KBM-7 (cell line): ENCODE measurements around the gene STARD9.
"Not testable (repeated sequence)": the region's sequence is repeated elsewhere in the genome, so short reads cannot be mapped to it uniquely, and the experiment has no call there.

Source experiments
- DNase-seq: peaks from one replicate; pipeline ENCODE4 v3.0.0-alpha.2; 2015
- in situ Hi-C: fragments of 300-500 bp; cut with MboI; formaldehyde crosslinking; loops from 2 replicates; pipeline ENCODE4 v1.14.3; 2020; ENCODE audit warnings: low sequenced_read_pairs, low pct_unique_long_range_greater_than_20kb, mixed read lengths

Gene STARD9

GRCh38 chr15:42616107-42616506 is 40.7 kb downstream of the STARD9 start:
- no peak for DNase-seq
- in situ Hi-C loops = no loop called here

DNA sequence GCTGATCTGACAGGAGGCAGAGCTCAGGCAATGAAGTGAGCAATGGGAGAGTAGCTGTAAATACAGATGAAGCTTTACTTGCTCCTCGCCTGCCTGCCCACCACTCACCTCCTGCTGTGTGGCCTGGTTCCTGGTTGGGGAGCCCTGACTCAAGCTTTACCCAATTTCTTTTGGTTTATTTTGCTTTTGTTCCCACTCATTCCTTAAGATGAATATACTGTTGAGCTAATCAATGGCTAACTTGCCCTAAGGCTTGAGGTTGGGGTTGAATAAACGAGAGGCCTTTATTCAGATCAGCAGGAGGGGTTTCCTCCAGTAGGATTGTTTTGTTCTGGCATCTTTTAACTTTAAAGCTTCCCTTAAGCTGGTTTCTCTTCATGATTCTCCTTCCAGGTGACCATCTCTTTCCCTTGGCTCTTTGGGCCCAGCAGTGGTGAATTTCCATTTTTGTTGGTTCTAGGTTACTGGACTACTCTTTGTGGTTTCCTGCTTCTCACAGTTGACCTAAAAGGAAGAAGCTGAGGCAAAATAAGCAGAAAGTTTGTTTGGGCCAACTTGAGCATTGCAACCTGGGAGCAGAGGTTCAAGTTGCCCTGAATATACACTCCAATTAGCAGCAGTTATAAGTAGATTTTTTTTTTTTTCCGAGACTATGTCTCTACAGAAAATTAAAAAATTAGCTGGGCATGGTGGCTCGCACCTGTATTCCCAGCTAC is 44.4 kb downstream of the STARD9 start:
- in situ Hi-C loops = no loop called here
- peak; percentile 28 for DNase-seq

- no peak for DNase-seq
- in situ Hi-C loops = no loop called here
These were observed 46.0 kb downstream of the STARD9 start for GRCh38 chr15:42621386-42621785.

DNA sequence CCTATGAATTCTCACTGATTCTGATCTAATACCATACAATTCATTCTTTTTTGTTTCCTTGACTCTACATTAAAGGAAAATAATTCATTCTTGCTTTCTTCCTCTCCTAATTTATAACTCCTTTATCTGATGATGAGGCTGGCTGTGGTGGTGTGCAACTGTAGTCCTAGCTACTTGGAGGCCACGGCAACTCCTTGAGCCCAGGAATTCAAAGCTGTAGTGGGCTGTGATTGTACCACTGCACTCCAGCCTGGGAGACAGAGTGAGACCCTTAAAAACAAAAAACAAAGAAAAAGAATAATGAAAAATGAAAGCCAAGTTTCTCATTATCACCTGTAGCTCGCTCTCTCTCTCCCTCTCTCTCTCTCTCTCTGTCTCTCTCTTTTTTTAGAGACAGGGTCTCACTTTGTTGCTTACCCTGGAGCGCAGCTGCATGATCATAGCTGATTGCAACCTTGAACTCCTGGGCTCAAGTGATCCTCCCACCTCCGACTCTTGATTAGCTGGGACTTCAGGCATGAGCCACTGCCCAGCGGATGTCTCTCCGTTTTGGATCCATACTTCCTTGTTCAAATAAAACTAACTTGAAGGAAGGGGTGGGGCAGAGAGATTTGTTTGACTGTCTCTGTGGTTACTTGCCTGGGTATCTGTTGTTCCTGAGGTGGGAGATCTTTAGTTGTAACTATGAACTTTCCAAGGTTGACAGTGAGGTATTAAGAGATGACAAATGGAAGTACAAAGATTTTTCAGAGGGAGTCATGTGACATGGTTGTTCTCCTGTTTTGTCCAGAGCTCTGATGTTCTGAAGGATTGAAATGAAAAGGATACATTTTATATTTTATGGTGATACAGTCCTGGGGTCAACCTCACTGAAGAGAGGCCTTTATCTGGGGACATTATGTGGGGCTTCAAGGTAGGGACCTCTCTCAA is 46.9 kb downstream of the STARD9 start:
- DNase-seq = no peak
- in situ Hi-C loops = no loop called here

GRCh38 chr15:42623951-42624350 is 48.5 kb downstream of the STARD9 start:
- in situ Hi-C loops = no loop called here
- no peak for DNase-seq

DNA sequence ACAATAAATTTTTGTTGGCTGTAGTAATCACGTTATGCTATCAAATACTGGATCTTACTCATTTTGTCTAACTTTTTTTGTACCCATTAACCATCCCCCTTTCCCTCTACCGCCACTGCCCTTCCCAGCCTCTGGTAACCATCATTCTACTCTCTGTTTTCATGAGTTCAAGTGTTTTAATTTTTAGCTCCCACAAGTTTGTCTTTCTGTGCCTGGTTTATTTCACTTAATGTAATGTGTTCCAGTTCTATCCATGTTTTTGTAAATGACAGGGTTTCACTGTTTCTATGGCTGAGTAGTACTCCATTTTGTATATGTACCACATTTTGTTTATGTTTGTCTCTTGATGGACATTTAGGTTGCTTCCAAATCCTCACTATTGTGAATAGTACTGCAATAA is 52.1 kb downstream of the STARD9 start:
- in situ Hi-C loops = no loop called here
- DNase-seq = no peak

DNA sequence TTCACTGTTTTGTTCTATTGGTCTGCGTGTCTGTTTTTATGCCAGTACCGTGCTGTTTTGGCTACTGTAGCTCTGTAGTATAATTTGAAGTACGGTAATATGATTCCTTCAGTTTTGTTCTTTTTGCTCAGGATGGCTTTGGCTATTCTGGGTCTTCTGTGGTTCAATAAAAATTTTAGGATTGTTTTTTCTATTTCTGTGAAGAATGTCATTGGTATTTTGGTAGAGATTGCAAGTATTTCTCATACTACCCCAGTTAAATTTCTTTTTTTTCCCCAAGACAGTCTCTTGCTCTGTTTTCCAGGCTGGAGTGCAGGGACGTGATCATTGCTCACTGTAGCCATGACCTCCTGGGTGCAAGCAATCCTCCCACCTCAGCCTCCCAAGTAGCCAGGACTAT is 53.4 kb downstream of the STARD9 start:
- in situ Hi-C loops = no loop called here
- no peak for DNase-seq

DNA sequence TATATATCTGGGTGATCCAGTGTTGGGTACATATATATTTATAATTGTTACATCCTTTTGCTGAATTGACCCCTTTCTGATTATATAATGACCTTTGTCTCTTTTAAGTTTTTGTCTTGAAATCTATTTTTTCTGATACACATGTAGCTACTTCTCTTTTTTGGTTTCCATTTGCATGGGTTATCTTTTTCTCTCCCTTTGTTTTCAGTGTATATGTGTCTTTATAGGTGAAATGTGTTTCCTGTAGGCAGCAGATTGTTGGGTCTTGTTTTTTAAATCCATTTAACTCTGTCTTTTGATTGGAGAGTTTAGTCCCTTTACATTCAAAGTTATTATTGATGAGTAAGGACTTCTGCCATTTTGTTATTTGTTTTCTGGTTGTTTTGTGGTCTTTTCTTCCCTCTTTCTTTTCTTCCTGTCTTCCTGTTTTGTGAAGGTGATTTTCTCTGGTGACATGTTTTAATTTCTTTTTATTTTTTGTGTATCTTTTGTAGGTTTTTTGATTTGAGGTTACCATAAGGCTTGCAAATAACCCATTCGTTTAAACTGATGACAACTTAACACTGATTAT is 56.8 kb downstream of the STARD9 start:
- peak; percentile 80 for DNase-seq
- in situ Hi-C loops = no loop called here

DNA sequence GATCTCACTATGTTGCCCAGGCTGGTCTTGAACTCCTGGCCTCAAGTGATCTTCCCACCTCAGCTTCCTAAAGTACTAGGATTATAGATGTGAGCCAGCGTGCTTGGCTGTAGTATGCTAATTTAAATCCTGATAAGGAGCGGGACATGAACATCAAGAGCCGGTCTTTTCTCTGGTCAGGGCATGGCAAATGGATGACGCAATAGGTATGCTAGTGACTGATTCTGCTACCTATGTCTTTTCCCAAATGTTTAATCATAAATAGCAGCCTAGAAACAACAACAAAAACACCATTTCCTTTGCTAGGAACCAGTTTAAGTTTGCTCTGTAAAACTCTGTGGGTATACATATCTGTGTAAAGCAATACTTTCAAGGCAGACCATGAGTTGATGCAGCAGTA is 64.7 kb downstream of the STARD9 start:
- no peak for DNase-seq
- in situ Hi-C loops = no loop called here

DNA sequence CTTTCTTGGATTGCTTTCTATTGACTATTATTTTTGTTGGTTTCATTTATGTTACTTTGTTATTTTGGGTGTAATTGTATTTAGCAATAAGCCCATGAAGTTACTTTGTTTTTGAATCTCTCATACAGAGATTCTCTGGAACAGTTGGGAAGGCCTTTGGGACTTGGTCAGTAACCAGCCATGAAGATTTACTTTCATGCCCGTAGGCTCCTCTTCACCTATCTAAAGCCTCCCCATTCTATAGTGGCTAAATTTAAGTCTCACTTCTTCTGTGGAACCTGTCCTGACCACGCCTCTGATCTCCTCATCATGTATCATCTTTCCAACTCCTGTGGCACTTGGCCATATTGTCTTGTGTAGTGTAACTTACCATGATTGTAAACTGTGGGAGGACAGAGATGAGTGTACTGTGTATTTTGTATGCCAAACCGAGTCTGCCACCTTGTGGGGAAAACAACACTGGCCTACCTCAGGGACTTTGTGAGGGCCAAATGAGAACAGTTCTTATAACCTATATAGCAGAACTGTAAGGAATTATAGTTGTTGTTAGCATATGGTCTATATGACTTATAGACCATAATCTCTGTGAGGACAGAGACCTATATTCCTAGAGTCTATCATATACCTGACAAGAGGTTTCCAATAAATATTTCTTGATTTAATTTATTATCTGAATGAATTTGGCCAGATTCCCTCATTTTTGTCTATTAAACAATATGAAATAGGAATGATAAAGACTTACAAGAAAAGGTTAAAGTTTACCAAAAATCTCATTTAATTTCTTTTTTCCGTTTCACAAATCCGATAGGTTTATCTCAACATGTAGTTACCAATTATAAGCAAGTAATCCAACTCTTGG is 75.0 kb downstream of the STARD9 start:
- peak; percentile 90 for DNase-seq
- in situ Hi-C loops = no loop called here

DNA sequence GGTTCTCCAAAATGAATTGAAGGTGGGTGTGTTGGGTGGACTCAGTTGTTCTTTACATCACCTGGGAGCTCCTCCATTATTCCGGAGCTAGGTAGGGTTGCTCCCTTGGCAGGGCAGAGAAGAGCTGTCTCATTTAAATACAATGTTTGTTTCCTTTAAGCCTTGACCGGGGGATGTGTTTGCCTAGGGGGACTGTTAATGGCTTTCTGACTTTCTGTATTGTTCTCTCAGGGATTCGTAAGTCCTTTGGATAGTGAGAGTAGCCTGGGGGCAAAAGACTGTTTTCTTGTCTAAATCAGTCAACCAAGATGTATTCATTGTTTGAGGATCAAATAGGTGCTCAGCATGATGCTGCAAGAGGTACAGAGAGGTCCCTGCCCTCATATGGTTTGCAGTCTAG is 90.4 kb downstream of the STARD9 start:
- DNase-seq = no peak

GRCh38 chr15:42667855-42668254 is 92.4 kb downstream of the STARD9 start:
- in situ Hi-C loops = no loop called here
- DNase-seq = no peak

More for the DNA sequence above, 90.4 kb downstream of the STARD9 start:
- in situ Hi-C loops = no loop called here

DNA sequence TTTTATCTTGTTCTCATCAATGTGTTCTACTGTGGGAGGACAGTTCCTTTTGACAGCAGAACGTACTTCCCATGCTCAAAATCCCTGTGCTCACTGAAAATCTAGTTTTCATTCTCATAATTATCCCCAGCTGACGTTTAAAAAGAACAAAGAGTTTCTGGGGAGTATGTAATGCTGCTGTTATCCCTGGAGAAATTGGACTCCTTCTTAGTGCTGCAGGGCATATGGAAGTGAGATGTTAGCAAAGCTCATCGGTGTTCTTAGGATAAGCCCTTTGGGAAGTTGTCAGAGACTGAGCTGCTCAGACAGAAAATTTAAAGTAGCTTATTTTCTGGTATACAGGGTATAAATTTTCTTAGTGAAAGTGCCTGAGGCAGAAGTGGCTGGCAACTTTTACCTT is 95.0 kb downstream of the STARD9 start:
- in situ Hi-C loops = no loop called here
- no peak for DNase-seq

DNA sequence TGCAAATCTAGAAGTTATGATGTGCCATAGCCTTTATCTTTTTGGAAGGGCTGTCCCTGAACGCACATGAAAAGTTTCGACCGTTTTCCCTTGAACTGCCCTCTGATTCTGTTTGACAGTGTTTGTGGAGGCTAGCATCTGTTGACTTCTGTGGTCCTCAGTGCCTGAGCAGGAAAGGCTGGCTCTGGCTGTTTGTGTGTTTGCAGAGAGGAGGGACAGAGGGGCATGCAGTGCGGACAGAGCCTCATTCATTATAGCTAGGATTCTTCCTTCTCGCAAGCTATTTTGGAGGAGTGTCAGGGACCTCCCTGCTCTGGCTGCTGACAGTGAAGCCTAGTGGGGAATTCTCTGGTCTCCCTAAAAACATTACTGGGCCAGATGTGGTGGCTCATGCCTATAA is 97.0 kb downstream of the STARD9 start:
- no peak for DNase-seq
- in situ Hi-C loops = no loop called here

DNA sequence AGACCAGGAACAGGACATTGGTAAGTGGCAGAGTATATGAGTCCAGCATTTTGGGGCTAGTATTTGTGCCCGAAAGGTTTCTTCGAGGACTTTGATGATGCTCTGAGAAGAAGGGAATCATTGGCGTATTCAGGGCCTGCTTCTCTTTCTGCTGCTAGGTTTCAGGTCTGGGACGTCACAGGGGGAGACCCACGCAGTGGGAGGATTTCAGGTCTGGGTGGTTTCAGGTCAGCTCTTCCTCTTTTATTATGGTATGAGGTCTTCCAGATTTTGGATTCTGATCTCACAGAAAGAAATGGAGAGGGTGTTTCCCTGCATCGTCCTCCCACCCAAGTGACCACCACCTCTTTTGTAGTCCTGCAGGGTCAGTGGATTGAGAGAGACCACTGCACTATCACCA is 99.1 kb downstream of the STARD9 start:
- in situ Hi-C loops = no loop called here
- DNase-seq = no peak

DNA sequence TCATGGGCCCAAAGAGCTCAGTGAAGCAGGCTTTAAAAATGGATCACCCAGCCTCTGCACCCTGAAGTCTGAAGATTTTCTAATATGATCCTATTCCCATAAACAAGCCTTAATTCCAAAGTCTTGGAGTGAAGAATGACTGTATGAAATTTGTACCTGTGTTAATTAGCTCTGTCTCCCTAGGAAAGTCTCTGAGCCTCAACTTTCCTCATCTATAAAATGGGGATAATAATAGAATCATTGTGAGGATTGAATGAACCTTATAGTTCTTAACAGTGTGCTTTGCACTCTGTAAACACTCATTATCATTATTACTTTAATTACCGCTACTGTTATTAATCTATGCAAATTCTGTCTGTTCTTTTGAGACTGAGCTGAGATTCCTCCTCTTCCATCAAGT is 99.6 kb downstream of the STARD9 start:
- in situ Hi-C loops = no loop called here
- DNase-seq = no peak

- in situ Hi-C loops = no loop called here
- no peak for DNase-seq
These were observed 104.1 kb downstream of the STARD9 start for GRCh38 chr15:42679285-42680141.

DNA sequence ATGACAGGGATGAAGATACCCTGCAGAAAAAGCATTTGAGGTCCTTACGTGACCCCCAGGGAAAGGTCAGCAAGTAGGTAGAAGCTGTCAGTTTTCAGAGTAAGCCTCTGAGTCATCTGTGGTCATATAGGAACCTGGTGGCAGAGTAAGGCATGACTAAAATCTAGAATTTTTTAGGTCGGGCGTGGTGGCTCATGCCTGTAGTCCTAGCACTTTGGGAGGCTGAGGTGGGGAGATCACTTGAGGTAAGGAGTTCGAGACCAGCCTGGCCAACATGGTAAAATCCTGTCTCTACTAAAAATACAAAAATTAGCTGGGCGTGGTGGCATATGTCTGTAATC is 104.7 kb downstream of the STARD9 start:
- DNase-seq, in situ Hi-C loops: not testable (repeated sequence)

- DNase-seq = no peak
These were observed 105.7 kb downstream of the STARD9 start for GRCh38 chr15:42681119-42681518.

More at GRCh38 chr15:42681119-42681518, 105.7 kb downstream of the STARD9 start:
- in situ Hi-C loops = no loop called here
